ENCODE results near the gene TEX19.
"Not testable (repeated sequence)": the region's sequence is repeated elsewhere in the genome, so short reads cannot be mapped to it uniquely, and the experiment has no call there.

Gene TEX19

GRCh38 chr17:82406131-82406671 lies 47.2 kb downstream of the TEX19 start:
- TF ChIP-seq, protein P1, sequence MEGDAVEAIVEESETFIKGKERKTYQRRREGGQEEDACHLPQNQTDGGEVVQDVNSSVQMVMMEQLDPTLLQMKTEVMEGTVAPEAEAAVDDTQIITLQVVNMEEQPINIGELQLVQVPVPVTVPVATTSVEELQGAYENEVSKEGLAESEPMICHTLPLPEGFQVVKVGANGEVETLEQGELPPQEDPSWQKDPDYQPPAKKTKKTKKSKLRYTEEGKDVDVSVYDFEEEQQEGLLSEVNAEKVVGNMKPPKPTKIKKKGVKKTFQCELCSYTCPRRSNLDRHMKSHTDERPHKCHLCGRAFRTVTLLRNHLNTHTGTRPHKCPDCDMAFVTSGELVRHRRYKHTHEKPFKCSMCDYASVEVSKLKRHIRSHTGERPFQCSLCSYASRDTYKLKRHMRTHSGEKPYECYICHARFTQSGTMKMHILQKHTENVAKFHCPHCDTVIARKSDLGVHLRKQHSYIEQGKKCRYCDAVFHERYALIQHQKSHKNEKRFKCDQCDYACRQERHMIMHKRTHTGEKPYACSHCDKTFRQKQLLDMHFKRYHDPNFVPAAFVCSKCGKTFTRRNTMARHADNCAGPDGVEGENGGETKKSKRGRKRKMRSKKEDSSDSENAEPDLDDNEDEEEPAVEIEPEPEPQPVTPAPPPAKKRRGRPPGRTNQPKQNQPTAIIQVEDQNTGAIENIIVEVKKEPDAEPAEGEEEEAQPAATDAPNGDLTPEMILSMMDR (IDR thresholded peaks at IDR 0.05; ENCODE audit: low read length, missing control alignments): no peak
- H3K4me3 ChIP-seq (replicated peaks; ENCODE audit: low read depth, low read length): no peak overlapping the region
- no peak for DNase-seq (ENCODE audit: low read depth)

DNA sequence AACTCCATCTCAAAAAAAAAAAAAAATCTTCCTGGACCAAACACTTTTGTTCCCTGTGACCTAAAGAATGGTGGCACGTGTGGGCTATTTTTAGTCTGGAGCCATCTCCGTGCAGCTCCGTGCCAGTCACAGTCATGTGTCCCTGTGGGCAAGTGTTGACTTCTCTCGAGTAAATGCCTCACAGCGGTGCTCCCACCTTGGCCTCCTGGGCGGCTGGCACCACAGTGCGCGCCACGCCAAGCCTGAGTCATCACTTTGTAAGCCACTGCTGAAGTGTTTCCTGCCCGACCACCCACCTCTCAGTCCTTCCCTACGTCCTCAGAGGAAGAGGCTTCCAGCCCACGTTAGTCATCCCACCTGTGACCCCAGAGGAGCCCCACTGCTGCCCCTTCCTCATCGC lies 48.2 kb downstream of the TEX19 start:
- TF ChIP-seq, protein P1 (IDR thresholded peaks at IDR 0.05; ENCODE audit: low read length, missing control alignments): no peak
- DNase-seq (ENCODE audit: low read depth): no peak

GRCh38 chr17:82408288-82408937 lies 49.4 kb downstream of the TEX19 start:
- H3K4me3 ChIP-seq (replicated peaks; ENCODE audit: low read depth, low read length): no peak overlapping the region
- DNase-seq (ENCODE audit: low read depth): no peak
- TF ChIP-seq, protein P1 (IDR thresholded peaks at IDR 0.05; ENCODE audit: low read length, missing control alignments): no peak

More for the DNA sequence above, 48.2 kb downstream of the TEX19 start:
- H3K4me3 ChIP-seq (replicated peaks; ENCODE audit: low read depth, low read length): no peak overlapping the region

DNA sequence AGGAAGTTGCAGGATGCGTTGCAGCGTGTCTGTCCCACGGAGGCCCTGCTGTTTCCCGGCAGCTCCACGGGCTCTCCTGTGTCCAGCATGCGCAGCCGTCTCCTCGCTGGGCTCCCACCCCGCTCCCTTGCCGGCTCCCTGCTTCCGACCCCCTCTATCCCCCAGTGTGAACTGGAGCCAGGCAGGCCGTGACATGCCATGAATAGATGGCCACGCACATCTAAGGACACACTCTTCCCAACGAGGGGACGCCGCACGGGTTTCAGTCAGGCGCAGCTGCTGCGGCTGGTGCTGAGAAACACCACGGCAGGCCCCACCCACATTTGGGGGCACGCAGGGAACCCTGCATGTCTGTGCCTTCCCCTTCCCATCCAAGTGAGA lies 49.9 kb downstream of the TEX19 start:
- H3K4me3 ChIP-seq (replicated peaks; ENCODE audit: low read depth, low read length): no peak overlapping the region
- TF ChIP-seq, protein P1 (IDR thresholded peaks at IDR 0.05; ENCODE audit: low read length, missing control alignments): no peak
- DNase-seq (ENCODE audit: low read depth): no peak

- TF ChIP-seq, protein P1 (IDR thresholded peaks at IDR 0.05; ENCODE audit: low read length, missing control alignments): no peak
- H3K4me3 ChIP-seq (replicated peaks; ENCODE audit: low read depth, low read length): no peak overlapping the region
- DNase-seq (ENCODE audit: low read depth): no peak
Observed at GRCh38 chr17:82410014-82410716, 51.1 kb downstream of the TEX19 start.

- TF ChIP-seq, protein P1 (IDR thresholded peaks at IDR 0.05; ENCODE audit: low read length, missing control alignments): no peak
- no peak for DNase-seq (ENCODE audit: low read depth)
- H3K4me3 ChIP-seq (replicated peaks; ENCODE audit: low read depth, low read length): no peak overlapping the region
Observed at GRCh38 chr17:82411396-82412053, 52.5 kb downstream of the TEX19 start.

- H3K4me3 ChIP-seq (replicated peaks; ENCODE audit: low read depth, low read length); DNase-seq (ENCODE audit: low read depth): not testable (repeated sequence)
Observed at GRCh38 chr17:82412081-82412480, 53.0 kb downstream of the TEX19 start.
